ENCODE results near the gene DCLK2.
A peak's percentile ranks its signal among the peaks of the same experiment; 100 is the strongest.

The DCLK2 gene

GRCh38 chr4:150078041-150078578 is at the start of gene DCLK2:
DCLK2 (plus strand) TSS chr4:150078445; CDS start chr4:150079028, 583 bp downstream.
- ChIA-PET CTCF (no interaction called here), POLR2A (no interaction called here)
- TF ChIP-seq HDGF (IDR thresholded peaks at IDR 0.05; ENCODE audit: borderline replicate concordance) (no peak), FOXK2 (IDR thresholded peaks at IDR 0.05) (no peak), NFRKB (IDR thresholded peaks at IDR 0.05) (no peak), ZNF384 (IDR thresholded peaks at IDR 0.05) (no peak), ELF4 (IDR thresholded peaks at IDR 0.05) (no peak), ARNT (IDR thresholded peaks at IDR 0.05) (no peak), SP1 (IDR thresholded peaks at IDR 0.05) (no peak), FOXA1 (IDR thresholded peaks at IDR 0.05) (no peak), FOXM1 (IDR thresholded peaks at IDR 0.05; ENCODE audit: borderline replicate concordance) (no peak), L3MBTL2 (conservative IDR thresholded peaks at IDR 0.05) (no peak), CTBP1 (IDR thresholded peaks at IDR 0.05; ENCODE audit: borderline replicate concordance) (no peak), LEF1 (IDR thresholded peaks at IDR 0.05; ENCODE audit: borderline replicate concordance) (no peak), SUZ12 (IDR thresholded peaks at IDR 0.05) (no peak), BHLHE40 (IDR thresholded peaks at IDR 0.05; ENCODE audit: borderline replicate concordance) (no peak), TARDBP (IDR thresholded peaks at IDR 0.05) (no peak)
- TF ChIP-seq, protein P1, sequence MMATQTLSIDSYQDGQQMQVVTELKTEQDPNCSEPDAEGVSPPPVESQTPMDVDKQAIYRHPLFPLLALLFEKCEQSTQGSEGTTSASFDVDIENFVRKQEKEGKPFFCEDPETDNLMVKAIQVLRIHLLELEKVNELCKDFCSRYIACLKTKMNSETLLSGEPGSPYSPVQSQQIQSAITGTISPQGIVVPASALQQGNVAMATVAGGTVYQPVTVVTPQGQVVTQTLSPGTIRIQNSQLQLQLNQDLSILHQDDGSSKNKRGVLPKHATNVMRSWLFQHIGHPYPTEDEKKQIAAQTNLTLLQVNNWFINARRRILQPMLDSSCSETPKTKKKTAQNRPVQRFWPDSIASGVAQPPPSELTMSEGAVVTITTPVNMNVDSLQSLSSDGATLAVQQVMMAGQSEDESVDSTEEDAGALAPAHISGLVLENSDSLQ (IDR thresholded peaks at IDR 0.05): no peak
- DNase-seq (ENCODE audit: extremely low spot score): peak; percentile 77

- DNase-seq (ENCODE audit: extremely low spot score): no peak
- ChIA-PET CTCF (no interaction called here), POLR2A (no interaction called here)
- TF ChIP-seq NFRKB (IDR thresholded peaks at IDR 0.05) (no peak), SUZ12 (IDR thresholded peaks at IDR 0.05) (no peak), ELF4 (IDR thresholded peaks at IDR 0.05) (no peak), LEF1 (IDR thresholded peaks at IDR 0.05; ENCODE audit: borderline replicate concordance) (no peak), FOXA1 (IDR thresholded peaks at IDR 0.05) (no peak), TARDBP (IDR thresholded peaks at IDR 0.05) (no peak), FOXK2 (IDR thresholded peaks at IDR 0.05) (no peak), CTBP1 (IDR thresholded peaks at IDR 0.05; ENCODE audit: borderline replicate concordance) (no peak), SP1 (IDR thresholded peaks at IDR 0.05) (no peak), HDGF (IDR thresholded peaks at IDR 0.05; ENCODE audit: borderline replicate concordance) (no peak), ZNF384 (IDR thresholded peaks at IDR 0.05) (no peak), ARNT (IDR thresholded peaks at IDR 0.05) (no peak), FOXM1 (IDR thresholded peaks at IDR 0.05; ENCODE audit: borderline replicate concordance) (no peak), BHLHE40 (IDR thresholded peaks at IDR 0.05; ENCODE audit: borderline replicate concordance) (no peak), L3MBTL2 (conservative IDR thresholded peaks at IDR 0.05) (no peak)
- TF ChIP-seq, protein P1 (IDR thresholded peaks at IDR 0.05): no peak
These were observed 45.7 kb upstream of the DCLK2 start for GRCh38 chr4:150032541-150032940.

DNA sequence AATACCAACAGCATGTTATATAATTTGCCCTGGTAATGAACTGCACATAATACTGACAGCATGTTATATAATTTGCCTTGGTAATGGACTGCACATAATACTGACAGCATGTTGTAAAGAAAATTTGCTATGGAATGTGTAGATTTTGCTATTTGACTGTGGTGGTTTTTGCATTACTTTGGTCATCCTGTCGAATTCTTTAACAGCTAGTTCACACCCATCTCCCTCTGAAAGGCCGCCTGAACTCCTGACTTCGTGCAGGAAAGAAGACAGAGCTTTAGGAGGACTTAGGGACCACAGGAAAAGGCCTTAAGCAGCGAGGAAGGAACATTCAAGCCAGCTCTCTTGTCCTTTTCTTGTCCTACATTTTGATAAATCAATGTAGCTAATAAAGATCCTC is 45.2 kb upstream of the DCLK2 start:
- no peak for DNase-seq (ENCODE audit: extremely low spot score)
- CTCF ChIA-PET: interaction anchor here (0.7 kb wide), 1 partner anchor 44 kb away, joined by 3 read pairs; no protein-coding TSS in a partner anchor
- POLR2A ChIA-PET: interaction anchor here (0.5 to 1.1 kb wide), 2 partner anchors 8 to 547 kb away, joined by 3 read pairs; no protein-coding TSS in a partner anchor
- TF ChIP-seq BHLHE40 (IDR thresholded peaks at IDR 0.05; ENCODE audit: borderline replicate concordance): no peak
- no peak for TF ChIP-seq NFRKB (IDR thresholded peaks at IDR 0.05)

DNA sequence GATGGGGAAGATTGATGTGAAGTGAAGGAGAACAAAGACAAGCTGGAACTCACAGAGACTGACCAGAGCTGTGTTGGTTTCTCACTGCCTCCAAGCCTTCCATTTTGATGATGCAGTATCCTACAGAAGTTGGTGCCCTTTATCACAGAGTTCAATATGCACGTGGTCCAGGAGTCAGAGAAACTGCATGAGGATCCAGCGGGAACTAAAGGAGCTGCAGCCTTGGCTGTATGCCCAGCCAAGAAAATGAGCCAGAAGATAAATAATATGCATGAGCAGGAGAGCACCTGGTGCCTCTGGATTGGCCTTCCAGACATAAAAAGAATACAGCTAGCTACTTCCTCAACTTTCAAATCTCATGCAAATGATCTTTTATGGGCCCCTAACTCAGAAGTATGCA is 44.3 kb upstream of the DCLK2 start:
- CTCF ChIA-PET: interaction anchor here (0.7 to 1.1 kb wide), 2 partner anchors 23 to 178 kb away, joined by 3 read pairs; no protein-coding TSS in a partner anchor
- POLR2A ChIA-PET: interaction anchor here (1.1 kb wide), 1 partner anchor 546 kb away, joined by 3 read pairs; no protein-coding TSS in a partner anchor
- TF ChIP-seq TARDBP (IDR thresholded peaks at IDR 0.05) (no peak), FOXK2 (IDR thresholded peaks at IDR 0.05) (no peak), L3MBTL2 (conservative IDR thresholded peaks at IDR 0.05) (no peak), SP1 (IDR thresholded peaks at IDR 0.05) (no peak), ELF4 (IDR thresholded peaks at IDR 0.05) (no peak), BHLHE40 (IDR thresholded peaks at IDR 0.05; ENCODE audit: borderline replicate concordance) (no peak), SUZ12 (IDR thresholded peaks at IDR 0.05) (no peak), CTBP1 (IDR thresholded peaks at IDR 0.05; ENCODE audit: borderline replicate concordance) (no peak), ZNF384 (IDR thresholded peaks at IDR 0.05) (no peak), FOXM1 (IDR thresholded peaks at IDR 0.05; ENCODE audit: borderline replicate concordance) (no peak), HDGF (IDR thresholded peaks at IDR 0.05; ENCODE audit: borderline replicate concordance) (no peak), LEF1 (IDR thresholded peaks at IDR 0.05; ENCODE audit: borderline replicate concordance) (no peak), ARNT (IDR thresholded peaks at IDR 0.05) (no peak), NFRKB (IDR thresholded peaks at IDR 0.05) (no peak), FOXA1 (IDR thresholded peaks at IDR 0.05) (no peak)
- TF ChIP-seq, protein P1 (IDR thresholded peaks at IDR 0.05): no peak
- DNase-seq (ENCODE audit: extremely low spot score): no peak

GRCh38 chr4:150037251-150037856 is 40.9 kb upstream of the DCLK2 start:
- CTCF ChIA-PET: no interaction called here
- POLR2A ChIA-PET: no interaction called here
- DNase-seq (ENCODE audit: extremely low spot score): no peak
- TF ChIP-seq FOXM1 (IDR thresholded peaks at IDR 0.05; ENCODE audit: borderline replicate concordance) (no peak), FOXA1 (IDR thresholded peaks at IDR 0.05) (no peak), L3MBTL2 (conservative IDR thresholded peaks at IDR 0.05) (no peak), ARNT (IDR thresholded peaks at IDR 0.05) (no peak), SP1 (IDR thresholded peaks at IDR 0.05) (no peak), HDGF (IDR thresholded peaks at IDR 0.05; ENCODE audit: borderline replicate concordance) (no peak), ZNF384 (IDR thresholded peaks at IDR 0.05) (no peak), NFRKB (IDR thresholded peaks at IDR 0.05) (no peak), CTBP1 (IDR thresholded peaks at IDR 0.05; ENCODE audit: borderline replicate concordance) (no peak), FOXK2 (IDR thresholded peaks at IDR 0.05) (no peak), SUZ12 (IDR thresholded peaks at IDR 0.05) (no peak), TARDBP (IDR thresholded peaks at IDR 0.05) (no peak), ELF4 (IDR thresholded peaks at IDR 0.05) (no peak)
- TF ChIP-seq, protein P1 (IDR thresholded peaks at IDR 0.05): no peak

All from HEK293T (cell line).